Nephron progenitor cell (in vitro differentiated cells): Measurements from ENCODE around the gene ZNF2.

ENCODE experiments used
- DNase-seq: peaks from one replicate; pipeline ENCODE4 v3.0.0; 2021
- H3K27ac Mint-ChIP-seq: 2 replicates; pipeline ENCODE4 v1.8.0; 2021; ENCODE audit warnings: mild to moderate bottlenecking, moderate library complexity, mixed read lengths
- H3K27me3 Mint-ChIP-seq: 2 replicates; pipeline ENCODE4 v1.8.0; 2021; ENCODE audit warnings: mild to moderate bottlenecking, low read depth, mixed read lengths; ENCODE audit not compliant: poor library complexity
- H3K36me3 Mint-ChIP-seq: 2 replicates; pipeline ENCODE4 v1.8.0; 2021; ENCODE audit warnings: low read depth, mixed read lengths
- H3K4me1 Mint-ChIP-seq: 2 replicates; pipeline ENCODE4 v1.8.0; 2021; ENCODE audit warnings: mixed read lengths
- H3K4me3 Mint-ChIP-seq: 2 replicates; pipeline ENCODE4 v1.8.0; 2021; ENCODE audit warnings: mild to moderate bottlenecking, moderate library complexity, mixed read lengths
- H3K9me3 Mint-ChIP-seq: 2 replicates; pipeline ENCODE4 v1.8.0; 2021; ENCODE audit warnings: mild to moderate bottlenecking, moderate library complexity, mixed read lengths
- TF ChIP-seq, protein P1 (sequence below): fragments of 200-600 bp; sonication (generic); IDR thresholded peaks from 2 replicates; pipeline ENCODE4 v1.5.0; 2021; ENCODE audit warnings: antibody characterized with exemption

ZNF2 gene

DNA sequence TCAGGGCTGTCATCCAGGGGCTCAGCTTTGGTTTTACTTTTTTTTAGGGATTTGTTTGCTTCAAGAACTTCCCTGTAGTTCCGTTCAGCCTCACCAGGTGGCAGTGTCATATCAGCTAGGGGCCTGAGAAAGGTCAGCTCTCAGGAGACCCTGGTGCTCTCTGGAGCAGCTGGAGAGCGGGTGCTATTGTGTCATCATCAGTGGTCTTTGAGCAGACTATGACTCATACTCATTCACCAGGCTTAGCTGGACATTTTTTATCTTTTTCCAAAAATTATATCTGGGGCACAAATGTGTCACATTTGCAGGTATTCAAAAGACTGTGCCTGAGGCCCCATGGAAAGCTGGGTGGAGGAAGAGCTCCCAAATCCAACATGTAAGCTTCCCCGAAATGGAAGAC, 66.1 kb downstream of the ZNF2 start:
- Mint-ChIP-seq H3K27me3 (peaks cover 4% of the 10 kb centered on the region), H3K9me3 (peaks cover 81% of the 10 kb centered on the region)

GRCh38 chr2:95232232-95232631, 66.6 kb downstream of the ZNF2 start:
- peaks cover 83% of the 10 kb centered on the region for H3K9me3 Mint-ChIP-seq

More for the DNA sequence above, 66.1 kb downstream of the ZNF2 start:
- no peak overlapping the region for H3K27ac Mint-ChIP-seq
- H3K4me3 Mint-ChIP-seq: no peak overlapping the region
- DNase-seq: peak; percentile 74
- no peaks in the 10 kb centered on the region for H3K4me1 Mint-ChIP-seq
- TF ChIP-seq, protein P1, sequence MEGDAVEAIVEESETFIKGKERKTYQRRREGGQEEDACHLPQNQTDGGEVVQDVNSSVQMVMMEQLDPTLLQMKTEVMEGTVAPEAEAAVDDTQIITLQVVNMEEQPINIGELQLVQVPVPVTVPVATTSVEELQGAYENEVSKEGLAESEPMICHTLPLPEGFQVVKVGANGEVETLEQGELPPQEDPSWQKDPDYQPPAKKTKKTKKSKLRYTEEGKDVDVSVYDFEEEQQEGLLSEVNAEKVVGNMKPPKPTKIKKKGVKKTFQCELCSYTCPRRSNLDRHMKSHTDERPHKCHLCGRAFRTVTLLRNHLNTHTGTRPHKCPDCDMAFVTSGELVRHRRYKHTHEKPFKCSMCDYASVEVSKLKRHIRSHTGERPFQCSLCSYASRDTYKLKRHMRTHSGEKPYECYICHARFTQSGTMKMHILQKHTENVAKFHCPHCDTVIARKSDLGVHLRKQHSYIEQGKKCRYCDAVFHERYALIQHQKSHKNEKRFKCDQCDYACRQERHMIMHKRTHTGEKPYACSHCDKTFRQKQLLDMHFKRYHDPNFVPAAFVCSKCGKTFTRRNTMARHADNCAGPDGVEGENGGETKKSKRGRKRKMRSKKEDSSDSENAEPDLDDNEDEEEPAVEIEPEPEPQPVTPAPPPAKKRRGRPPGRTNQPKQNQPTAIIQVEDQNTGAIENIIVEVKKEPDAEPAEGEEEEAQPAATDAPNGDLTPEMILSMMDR: peak; percentile 58
- peaks cover 14% of the 10 kb centered on the region for H3K36me3 Mint-ChIP-seq

More at GRCh38 chr2:95232232-95232631, 66.6 kb downstream of the ZNF2 start:
- TF ChIP-seq, protein P1: no peak
- no peak for DNase-seq
- no peaks in the 10 kb centered on the region for H3K4me1 Mint-ChIP-seq
- H3K4me3 Mint-ChIP-seq: no peak overlapping the region
- peaks cover 4% of the 10 kb centered on the region for H3K27me3 Mint-ChIP-seq
- no peak overlapping the region for H3K27ac Mint-ChIP-seq
- peaks cover 14% of the 10 kb centered on the region for H3K36me3 Mint-ChIP-seq
